Hippocampal formation (tissue), 2 donors: ENCODE data around the gene CACNA2D2.

Experiments used
- DNase-seq, 2 donors: peaks; one replicate each; lab custom pipeline; 2025; lab: John Stamatoyannopoulos, UW

Gene CACNA2D2

GRCh38 chr3:50395070-50395860 lies 108.2 kb downstream of the CACNA2D2 start:
- DNase-seq = no peak

GRCh38 chr3:50393061-50393460 lies 110.4 kb downstream of the CACNA2D2 start:
- no peak for DNase-seq

GRCh38 chr3:50392101-50392715 lies 111.2 kb downstream of the CACNA2D2 start:
- peak in 1 of 2 donors; percentile 8 for DNase-seq

GRCh38 chr3:50390508-50391224 lies 112.8 kb downstream of the CACNA2D2 start:
- DNase-seq = peak in 1 of 2 donors; percentile 22

GRCh38 chr3:50389414-50389767 lies 114.0 kb downstream of the CACNA2D2 start:
- no peak for DNase-seq

GRCh38 chr3:50388720-50389413 lies 114.6 kb downstream of the CACNA2D2 start:
- no peak for DNase-seq

GRCh38 chr3:50388016-50388719 lies 115.3 kb downstream of the CACNA2D2 start:
- DNase-seq = no peak

- no peak for DNase-seq
Observed at GRCh38 chr3:50385754-50386153, 117.7 kb downstream of the CACNA2D2 start.

GRCh38 chr3:50383750-50384149 lies 119.7 kb downstream of the CACNA2D2 start:
- no peak for DNase-seq

- DNase-seq = no peak
Observed at GRCh38 chr3:50382722-50383121, 120.7 kb downstream of the CACNA2D2 start.

GRCh38 chr3:50381383-50381782 lies 122.1 kb downstream of the CACNA2D2 start:
- DNase-seq = no peak

- DNase-seq = no peak
Observed at GRCh38 chr3:50380405-50381085, 122.9 kb downstream of the CACNA2D2 start.

GRCh38 chr3:50378757-50379156 lies 124.7 kb downstream of the CACNA2D2 start:
- no peak for DNase-seq

- DNase-seq = no peak
Observed at GRCh38 chr3:50378024-50378423, 125.4 kb downstream of the CACNA2D2 start.

GRCh38 chr3:50375258-50375931 lies 128.0 kb downstream of the CACNA2D2 start:
- DNase-seq = no peak

- DNase-seq = no peak
Observed at GRCh38 chr3:50374363-50375257, 128.8 kb downstream of the CACNA2D2 start.

GRCh38 chr3:50373146-50374051 lies 130.0 kb downstream of the CACNA2D2 start:
- no peak for DNase-seq

- DNase-seq = no peak
Observed at GRCh38 chr3:50372349-50372748, 131.1 kb downstream of the CACNA2D2 start.
